T follicular helper cell (primary cell): ENCODE data around the gene SCAF11.

ENCODE experiments used
- DNase-seq: peaks from one replicate; pipeline ENCODE4 v3.0.0-alpha.2; 2020; ENCODE audit warnings: low read depth

Gene SCAF11

DNA sequence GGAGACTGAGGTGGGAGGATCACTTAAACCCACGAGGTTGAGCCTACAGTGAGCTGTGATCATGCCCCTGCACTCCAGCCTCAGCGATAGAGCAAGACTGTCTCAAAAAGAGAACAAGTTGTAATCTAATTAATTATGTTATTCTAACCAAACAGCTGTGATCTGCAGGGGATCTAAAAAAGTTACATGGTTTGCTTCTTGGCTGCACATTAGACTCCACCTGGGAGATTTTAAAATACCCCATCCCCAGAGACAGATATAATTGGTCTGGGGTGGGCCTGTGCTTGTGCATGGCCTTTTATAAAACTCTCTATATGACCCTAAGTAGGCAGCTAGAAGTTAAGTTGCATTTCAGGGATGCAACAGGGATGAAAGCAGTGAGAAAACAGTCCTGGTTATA lies 76.7 kb downstream of the SCAF11 start:
- no peak for DNase-seq

DNA sequence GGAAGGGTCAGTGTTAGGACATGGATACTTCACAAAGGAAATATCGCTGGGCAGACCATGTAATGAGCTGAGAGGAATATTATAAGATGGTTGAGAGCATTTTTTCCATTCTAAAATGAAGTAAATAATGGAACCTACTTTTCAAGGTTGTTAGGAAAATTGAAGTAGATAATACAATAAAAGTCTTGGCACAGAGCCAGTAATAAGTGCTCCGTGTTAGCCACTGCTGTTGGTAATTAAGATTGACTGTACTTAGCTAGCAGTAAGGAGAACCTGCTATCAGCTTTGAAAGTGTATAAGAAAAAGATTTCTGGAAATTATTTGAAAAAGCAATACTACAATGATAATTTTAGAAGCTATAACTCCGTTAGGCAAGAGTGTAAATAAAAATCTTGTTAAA lies 77.6 kb downstream of the SCAF11 start:
- no peak for DNase-seq

DNA sequence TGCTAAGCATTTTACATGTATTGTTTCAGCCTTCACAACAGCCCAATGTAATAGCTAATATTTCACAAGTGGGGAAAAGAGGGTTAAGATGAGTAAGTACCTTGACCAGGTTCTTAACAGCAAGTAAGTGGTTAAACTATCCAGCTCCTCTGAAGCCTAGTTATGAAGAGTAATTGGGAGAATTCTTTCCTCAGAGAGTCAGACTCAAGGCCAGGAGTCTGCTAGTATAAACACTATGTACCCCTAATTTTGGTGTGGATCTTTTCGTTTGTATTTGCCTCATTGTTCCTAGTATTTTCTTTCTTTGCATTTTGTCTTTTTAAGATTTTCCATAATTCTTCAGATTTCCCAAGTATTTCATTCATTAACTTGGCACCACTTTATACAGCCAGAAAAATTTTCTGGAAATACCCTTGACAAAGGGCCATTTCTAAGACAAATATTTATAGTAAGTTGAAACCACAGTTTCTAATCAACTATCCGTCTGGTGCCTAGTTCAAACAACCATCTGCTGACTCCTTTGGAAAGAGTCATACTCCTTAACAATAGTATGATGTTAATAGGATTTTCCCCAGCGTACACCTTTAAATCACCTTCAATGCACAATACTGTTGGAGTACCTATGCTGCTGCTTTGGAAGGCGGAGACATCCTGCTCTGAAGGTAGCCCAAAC lies 81.2 kb downstream of the SCAF11 start:
- DNase-seq = no peak

DNA sequence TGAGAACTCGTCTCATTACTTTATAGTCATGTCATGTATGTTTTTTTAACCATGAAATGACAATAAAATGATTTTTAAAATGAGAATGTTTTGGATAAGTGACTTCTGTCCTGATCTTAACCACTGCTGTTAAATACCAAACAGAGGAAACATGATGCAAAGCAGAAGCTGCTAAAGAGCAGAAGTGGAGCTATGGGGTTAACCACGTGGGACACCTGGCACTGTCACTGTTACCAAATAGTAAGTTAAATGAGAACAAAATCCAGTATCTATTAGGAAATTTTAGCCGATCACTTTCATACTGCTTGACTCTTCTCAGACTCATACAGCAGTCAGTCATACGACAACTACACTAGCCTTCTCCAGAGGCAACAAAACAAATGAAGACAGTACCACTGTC lies 82.4 kb downstream of the SCAF11 start:
- DNase-seq = no peak

DNA sequence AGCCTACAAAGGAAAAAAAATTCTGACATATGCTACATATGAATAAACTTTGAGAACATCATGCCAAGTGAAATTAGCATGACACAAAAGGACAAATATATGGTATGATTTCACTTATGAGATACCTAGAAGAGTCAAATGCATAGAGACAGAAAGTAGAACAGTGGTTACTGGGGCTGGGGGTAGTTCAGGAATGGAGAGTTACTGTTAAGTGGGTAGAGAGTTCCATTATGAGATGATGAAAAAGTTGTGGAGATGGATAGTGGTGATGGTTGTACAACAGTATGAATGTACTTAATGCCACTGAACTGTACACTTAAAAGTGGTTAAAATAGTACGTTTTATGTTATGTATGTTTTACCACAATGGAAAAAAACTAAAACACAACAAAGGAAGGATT lies 92.3 kb downstream of the SCAF11 start:
- DNase-seq = no peak

DNA sequence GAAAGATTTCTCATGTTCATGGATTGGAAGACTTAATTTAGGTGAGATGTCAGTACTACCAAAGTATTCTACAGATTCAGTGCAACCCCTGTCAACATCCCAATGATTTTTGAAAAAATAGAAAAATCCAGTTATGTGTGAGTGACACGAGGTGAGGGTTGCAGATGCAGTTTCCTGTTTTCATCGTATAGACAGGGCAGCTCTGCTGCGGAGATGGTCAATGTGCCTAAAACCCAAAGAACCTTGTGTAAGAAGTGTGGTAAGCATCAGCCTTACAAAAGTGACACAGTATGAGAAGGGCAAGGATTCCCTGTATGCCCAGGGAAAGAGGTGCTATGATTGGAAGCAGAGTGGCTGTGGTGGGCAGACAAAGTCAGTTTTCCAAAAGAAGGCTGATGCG lies 94.4 kb downstream of the SCAF11 start:
- DNase-seq = no peak

DNA sequence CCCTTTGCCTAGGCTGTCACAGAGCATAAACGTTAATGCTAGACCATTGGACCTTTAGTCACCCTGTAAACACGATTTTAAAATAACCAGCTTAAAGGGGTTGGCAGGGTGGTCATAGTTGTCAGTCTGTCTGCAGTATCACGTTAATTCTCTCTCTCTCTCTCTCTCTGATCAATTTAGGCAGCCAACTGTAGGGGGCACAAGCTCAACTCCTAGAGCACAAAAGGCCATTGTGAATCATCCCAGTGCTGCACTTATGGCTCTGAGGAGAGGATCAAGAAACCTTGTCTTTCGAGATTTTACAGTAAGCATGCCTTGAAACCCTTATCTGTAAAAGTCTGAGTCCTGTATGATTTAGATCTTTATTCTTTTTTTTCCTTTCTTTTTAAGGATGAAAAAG lies 97.1 kb downstream of the SCAF11 start:
- DNase-seq = no peak

DNA sequence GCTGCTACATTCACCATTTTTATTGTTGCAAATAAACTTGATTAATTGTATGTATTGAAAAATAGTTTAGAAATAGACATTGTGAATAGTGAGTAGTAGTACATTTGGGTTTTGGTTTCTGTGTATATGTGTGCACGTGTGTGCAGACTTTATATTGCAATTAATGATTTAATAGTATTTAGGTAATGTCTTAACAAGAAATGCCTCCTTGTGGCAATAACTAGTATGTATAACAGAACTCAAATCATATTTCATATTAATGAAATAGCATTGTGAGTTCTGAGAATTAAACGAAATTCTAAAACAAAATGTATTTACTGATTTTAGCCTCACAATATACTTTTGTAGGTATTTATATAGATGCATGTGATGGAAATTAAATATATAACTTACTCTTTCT lies 100.1 kb downstream of the SCAF11 start:
- no peak for DNase-seq

DNA sequence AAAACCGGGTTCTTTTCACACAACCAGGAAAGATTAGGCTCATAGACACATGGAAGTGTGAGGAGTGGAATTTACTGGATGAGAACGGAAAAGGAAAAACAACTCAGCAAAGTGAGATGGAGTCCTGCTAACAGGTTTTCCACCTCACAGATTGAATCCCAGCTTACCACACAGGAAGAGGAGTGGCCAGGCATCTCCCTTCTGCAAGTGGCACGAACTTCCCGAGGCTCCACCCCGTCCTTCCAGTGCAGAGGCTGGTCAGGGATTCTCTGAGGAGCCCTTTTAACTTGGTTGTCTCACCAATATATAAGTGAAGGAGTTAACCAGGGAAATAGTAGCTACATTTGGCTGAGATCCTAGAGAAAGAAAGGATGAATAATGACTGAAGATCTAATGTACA lies 102.8 kb downstream of the SCAF11 start:
- no peak for DNase-seq

DNA sequence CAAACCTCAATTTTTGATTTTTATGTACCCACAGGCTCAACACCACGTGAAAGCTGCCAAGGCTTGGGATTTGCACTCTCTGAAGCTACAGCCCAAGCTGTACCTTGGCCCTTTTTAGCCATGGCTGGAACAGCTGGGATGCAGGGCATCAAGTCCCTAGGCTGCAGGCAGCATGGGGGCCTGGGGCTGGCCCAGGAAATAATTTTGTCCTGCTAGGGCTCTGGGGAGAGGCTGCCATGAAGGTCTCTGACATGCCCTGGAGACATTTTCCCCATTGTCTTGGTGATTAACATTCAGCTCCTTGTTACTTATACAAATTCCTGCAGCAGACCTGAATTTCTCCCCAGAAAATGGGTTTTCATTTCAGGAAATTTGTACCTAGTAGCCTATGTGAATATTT lies 103.7 kb downstream of the SCAF11 start:
- no peak for DNase-seq

DNA sequence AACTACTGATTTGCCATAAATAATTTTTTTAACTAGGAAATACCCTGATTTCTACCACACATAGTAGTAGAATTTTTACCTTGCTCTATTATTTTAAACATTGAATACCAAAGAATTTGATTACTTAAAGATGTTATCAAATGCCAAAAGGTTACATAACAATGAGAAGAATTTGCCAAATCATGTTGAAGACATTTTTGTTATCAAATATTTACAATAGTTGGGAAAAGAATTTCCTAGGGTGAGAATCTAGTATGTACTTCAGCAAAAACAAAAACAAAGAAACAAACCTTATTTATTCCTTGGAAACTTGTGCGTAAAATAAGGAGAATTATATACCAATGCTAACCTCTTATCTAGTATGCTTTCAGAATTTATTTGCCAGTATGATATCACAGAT lies 107.2 kb downstream of the SCAF11 start:
- DNase-seq = no peak

DNA sequence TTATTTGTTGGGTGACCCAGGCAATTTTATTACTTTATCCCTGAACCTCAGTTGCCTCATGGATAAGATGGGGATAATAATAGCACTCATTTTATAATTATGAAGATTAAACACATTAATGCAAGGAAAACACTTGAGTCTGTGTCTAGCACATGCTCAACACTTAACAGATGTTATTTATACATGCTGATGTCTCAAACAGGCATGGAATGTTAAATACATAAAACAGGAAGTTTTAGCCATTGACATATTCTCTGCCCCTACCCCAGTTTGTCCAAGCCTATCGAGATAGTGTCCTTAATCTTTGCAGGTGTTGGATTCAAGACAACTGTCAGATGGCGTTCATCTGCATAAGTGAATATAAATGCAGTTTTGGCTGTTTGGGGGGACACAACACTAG lies 109.8 kb downstream of the SCAF11 start:
- no peak for DNase-seq

DNA sequence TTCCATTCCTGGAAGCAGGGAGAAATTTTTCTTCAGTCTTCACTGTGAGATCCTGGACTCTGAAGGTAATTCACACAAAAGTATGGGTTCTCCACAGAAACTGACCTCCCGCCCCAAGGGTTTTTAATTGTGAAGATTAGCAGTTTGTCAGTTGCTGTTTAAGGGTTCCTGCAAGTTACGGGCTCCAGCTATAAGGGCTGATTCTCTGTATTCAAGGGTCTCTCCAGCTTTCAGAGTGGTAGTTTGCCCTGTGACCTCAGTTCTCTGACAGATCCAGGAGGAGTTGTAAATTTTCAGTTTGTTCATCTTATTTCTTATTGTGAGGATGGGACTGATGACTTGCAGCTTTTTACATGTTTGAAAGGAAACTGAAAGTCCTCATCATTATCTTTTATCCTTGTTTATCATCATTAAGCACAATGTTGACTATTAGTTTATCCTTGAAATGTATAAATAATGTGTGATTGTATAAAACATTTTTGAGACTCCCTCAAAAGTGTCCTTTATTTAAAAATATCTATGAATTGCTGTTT lies 110.9 kb downstream of the SCAF11 start:
- DNase-seq = no peak

DNA sequence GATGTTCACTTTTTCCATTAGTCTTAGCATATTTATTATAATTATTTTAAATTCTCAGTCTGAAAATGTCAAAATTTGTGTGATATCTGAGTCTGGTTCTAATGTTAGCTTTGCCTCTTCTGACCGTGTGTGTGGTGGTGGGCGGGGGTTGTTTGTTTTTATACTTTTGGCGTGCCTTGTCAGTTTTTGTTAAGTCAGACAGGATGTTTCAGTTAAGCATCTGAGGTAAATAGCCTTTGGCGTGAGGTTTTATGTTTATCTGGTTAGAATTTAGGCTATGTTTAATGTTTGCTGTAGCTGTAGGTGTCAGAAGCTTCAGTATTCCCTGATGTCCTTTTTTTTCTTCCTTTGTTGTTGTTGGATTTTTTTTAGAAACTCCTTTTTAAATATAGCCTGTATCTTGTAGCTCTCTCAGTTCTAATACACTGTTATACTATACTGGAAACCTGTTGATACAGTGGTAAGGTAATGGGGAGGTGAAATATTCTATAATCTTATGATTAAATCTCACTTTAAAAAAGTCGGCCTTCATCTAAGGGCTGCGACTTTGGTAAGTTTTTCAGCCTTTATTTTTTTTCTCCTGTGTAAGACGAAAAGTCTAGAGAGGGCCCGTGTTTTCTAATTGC lies 111.6 kb downstream of the SCAF11 start:
- DNase-seq = peak; percentile 3

DNA sequence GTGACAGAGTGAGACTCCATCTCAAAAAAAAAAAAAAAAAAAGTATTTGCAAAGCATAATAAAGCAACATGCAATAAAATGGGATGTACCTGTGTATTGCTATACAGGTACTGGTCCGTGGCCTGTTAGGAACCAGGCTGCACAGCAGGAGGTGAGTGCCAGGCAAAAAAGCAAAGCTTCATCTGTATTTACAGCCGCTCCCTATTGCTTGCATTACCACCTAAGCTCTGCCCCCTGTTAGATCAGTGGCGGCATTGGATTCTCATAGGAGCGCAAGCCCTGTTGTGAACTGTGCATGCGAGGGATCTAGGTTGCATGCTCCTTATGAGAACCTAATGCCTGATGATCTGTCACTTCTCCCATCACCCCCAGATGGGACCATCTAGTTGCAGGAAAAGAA lies 113.3 kb downstream of the SCAF11 start:
- DNase-seq = no peak

DNA sequence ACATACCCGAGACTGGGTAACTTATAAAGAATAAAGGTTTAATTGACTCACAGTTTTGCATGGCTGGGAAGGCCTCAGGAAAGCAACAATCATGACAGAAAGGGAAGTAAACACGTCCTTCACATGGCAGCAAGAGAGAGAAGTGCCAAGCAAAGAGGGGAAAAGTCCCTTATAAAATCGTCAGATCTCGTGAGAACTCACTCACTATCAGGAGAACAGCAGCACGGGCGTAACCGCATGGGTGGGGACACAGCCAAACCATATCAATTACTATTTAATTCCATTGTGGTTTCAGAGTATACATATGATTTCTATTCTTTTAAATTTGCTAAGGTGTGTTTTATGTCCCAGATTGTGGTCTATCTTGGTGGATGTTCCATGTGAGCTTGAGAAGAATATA lies 117.9 kb downstream of the SCAF11 start:
- DNase-seq = no peak
